ENCODE data around the gene ZFPM1.

The ZFPM1 gene

DNA sequence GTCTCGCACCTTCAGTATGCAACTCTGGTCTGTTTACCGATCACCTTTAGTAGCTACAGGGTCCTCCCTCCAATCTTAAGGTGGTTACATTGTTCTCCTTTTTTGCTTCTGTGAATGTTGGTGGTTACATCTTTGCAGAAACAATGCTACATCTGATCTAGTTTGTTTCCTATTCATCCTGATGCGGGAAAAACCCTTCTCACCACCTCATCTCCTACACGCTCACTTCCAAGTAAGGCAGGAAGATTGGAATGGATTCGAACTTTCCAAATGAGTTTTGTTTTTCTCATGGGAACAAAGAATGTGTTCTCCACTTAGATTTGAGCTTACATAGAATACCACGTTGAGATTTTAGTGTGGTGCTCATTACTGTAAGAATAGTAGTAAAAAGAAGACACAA is 131.6 kb downstream of the ZFPM1 start:
- H3K4me3 ChIP-seq = no peak overlapping the region
- no peak overlapping the region for H3K27ac ChIP-seq
- no peak for DNase-seq (ENCODE audit: low spot score)
- TF ChIP-seq, protein P1, sequence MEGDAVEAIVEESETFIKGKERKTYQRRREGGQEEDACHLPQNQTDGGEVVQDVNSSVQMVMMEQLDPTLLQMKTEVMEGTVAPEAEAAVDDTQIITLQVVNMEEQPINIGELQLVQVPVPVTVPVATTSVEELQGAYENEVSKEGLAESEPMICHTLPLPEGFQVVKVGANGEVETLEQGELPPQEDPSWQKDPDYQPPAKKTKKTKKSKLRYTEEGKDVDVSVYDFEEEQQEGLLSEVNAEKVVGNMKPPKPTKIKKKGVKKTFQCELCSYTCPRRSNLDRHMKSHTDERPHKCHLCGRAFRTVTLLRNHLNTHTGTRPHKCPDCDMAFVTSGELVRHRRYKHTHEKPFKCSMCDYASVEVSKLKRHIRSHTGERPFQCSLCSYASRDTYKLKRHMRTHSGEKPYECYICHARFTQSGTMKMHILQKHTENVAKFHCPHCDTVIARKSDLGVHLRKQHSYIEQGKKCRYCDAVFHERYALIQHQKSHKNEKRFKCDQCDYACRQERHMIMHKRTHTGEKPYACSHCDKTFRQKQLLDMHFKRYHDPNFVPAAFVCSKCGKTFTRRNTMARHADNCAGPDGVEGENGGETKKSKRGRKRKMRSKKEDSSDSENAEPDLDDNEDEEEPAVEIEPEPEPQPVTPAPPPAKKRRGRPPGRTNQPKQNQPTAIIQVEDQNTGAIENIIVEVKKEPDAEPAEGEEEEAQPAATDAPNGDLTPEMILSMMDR (IDR thresholded peaks at IDR 0.05) = no peak

GRCh38 chr16:88585269-88585668 is 132.2 kb downstream of the ZFPM1 start:
- TF ChIP-seq, protein P1 (IDR thresholded peaks at IDR 0.05) = no peak
- no peak overlapping the region for H3K27ac ChIP-seq
- no peak overlapping the region for H3K4me3 ChIP-seq
- no peak for DNase-seq (ENCODE audit: low spot score)

GRCh38 chr16:88585927-88586581 is 133.0 kb downstream of the ZFPM1 start:
- no peak overlapping the region for H3K4me3 ChIP-seq
- TF ChIP-seq, protein P1 (IDR thresholded peaks at IDR 0.05) = no peak
- DNase-seq (ENCODE audit: low spot score) = no peak
- H3K27ac ChIP-seq = no peak overlapping the region

Data from coronary artery (tissue), 2 donors.